CD14-positive monocyte (primary cell): Measurements from ENCODE around the gene EFHC1. TPM values are rescaled to one million over a fixed set of nuclear protein-coding genes. Genes with fewer than 3 reads are reported as not detected.

ENCODE experiments used
- DNase-seq, 3 donors: peaks; one replicate each; pipeline ENCODE4 v3.0.0-alpha.2; 2011 to 2022
- H2AFZ ChIP-seq: 2 replicates; pipeline ENCODE4 v1.6.0; 2012; ENCODE audit warnings: mild to moderate bottlenecking, low read depth, low read length, inconsistent platforms; ENCODE audit not compliant: insufficient read depth, poor library complexity, severe bottlenecking
- H3K27ac ChIP-seq, 2 donors: 1 replicate in 1 of 2; 2 replicates in 1 of 2; pipeline ENCODE4 v1.5.1; 2012 to 2013; ENCODE audit warnings: low read length in 2 of 2, control low read depth in 1 of 2, inconsistent platforms in 1 of 2, low read depth in 1 of 2, mild to moderate bottlenecking in 1 of 2
- H3K27me3 ChIP-seq, 2 donors: one replicate each; pipeline versions ENCODE4 v1.6.0 to v1.6.1; 2011 to 2013; ENCODE audit warnings: low read length in 2 of 2; ENCODE audit not compliant: control insufficient read depth in 2 of 2, insufficient read depth in 2 of 2
- H3K36me3 ChIP-seq, 2 donors: replicated peaks in 1 of 2; 1 replicate in 1 of 2; 2 replicates in 1 of 2; pipeline versions ENCODE4 v1.5.1 to v1.6.1; 2012 to 2013; ENCODE audit warnings: low read length in 2 of 2, control low read depth in 1 of 2, inconsistent platforms in 1 of 2, mild to moderate bottlenecking in 1 of 2; ENCODE audit not compliant: insufficient read depth in 2 of 2, control insufficient read depth in 1 of 2
- H3K4me1 ChIP-seq, 2 donors: 1 replicate in 1 of 2; 2 replicates in 1 of 2; pipeline versions ENCODE4 v1.5.1 to v1.6.1; 2012 to 2013; ENCODE audit warnings: low read length in 2 of 2, control low read depth in 1 of 2, inconsistent platforms in 1 of 2, mild to moderate bottlenecking in 1 of 2, moderate library complexity in 1 of 2; ENCODE audit not compliant: insufficient read depth in 2 of 2, control insufficient read depth in 1 of 2
- H3K4me2 ChIP-seq: replicated peaks from 2 replicates; pipeline ENCODE3; 2012; ENCODE audit warnings: low read length, moderate library complexity, mild to moderate bottlenecking; ENCODE audit not compliant: poor library complexity, severe bottlenecking; ENCODE audit errors: extremely low read depth
- H3K4me3 ChIP-seq, 3 experiments: fragments of 200-600 bp in 1 of 3; sonication (generic) in 1 of 3; replicated peaks in 1 of 3; 1 replicate in 2 of 3; 2 replicates in 1 of 3; pipeline ENCODE4 v1.5.1; 2011 to 2013; ENCODE audit warnings: low read length in 3 of 3, mild to moderate bottlenecking in 3 of 3, control low read depth in 2 of 3, low read depth in 2 of 3, inconsistent platforms in 1 of 3, moderate library complexity in 1 of 3
- H3K79me2 ChIP-seq: 2 replicates; pipeline ENCODE4 v1.6.0; 2012; ENCODE audit warnings: mild to moderate bottlenecking, control low read depth, inconsistent platforms, low read length, moderate library complexity; ENCODE audit not compliant: insufficient read depth
- H3K9ac ChIP-seq: 2 replicates; pipeline ENCODE4 v1.6.0; 2017; ENCODE audit warnings: low read length, mild to moderate bottlenecking; ENCODE audit not compliant: insufficient read depth, poor library complexity, severe bottlenecking
- H3K9me3 ChIP-seq, 2 donors: replicated peaks in 1 of 2; 1 replicate in 1 of 2; 2 replicates in 1 of 2; pipeline versions ENCODE4 v1.5.1 to v1.6.1; 2012 to 2013; ENCODE audit warnings: low read length in 2 of 2, control low read depth in 1 of 2; ENCODE audit not compliant: control insufficient read depth in 1 of 2, insufficient read depth in 1 of 2
- H4K20me1 ChIP-seq: 2 replicates; pipeline ENCODE4 v1.6.0; 2012; ENCODE audit warnings: mild to moderate bottlenecking, low read length, control low read depth, moderate library complexity; ENCODE audit not compliant: insufficient read depth
- H3K27ac Mint-ChIP-seq, 7 donors: one replicate each; pipeline ENCODE4 v1.8.0; 2020; ENCODE audit warnings: mild to moderate bottlenecking in 7 of 7, mixed read lengths in 7 of 7, moderate library complexity in 6 of 7, inconsistent platforms in 2 of 7
- H3K27me3 Mint-ChIP-seq, 3 donors: one replicate each; pipeline ENCODE4 v1.8.0; 2021 to 2022; ENCODE audit warnings: low read depth in 3 of 3, mild to moderate bottlenecking in 3 of 3, mixed read lengths in 3 of 3, moderate library complexity in 3 of 3, inconsistent platforms in 1 of 3
- H3K36me3 Mint-ChIP-seq, 2 donors: one replicate each; pipeline ENCODE4 v1.8.0; 2020; ENCODE audit warnings: mixed read lengths in 2 of 2, inconsistent platforms in 1 of 2, mild to moderate bottlenecking in 1 of 2
- H3K4me1 Mint-ChIP-seq: one replicate; pipeline ENCODE4 v1.8.0; 2020; ENCODE audit warnings: mild to moderate bottlenecking, mixed read lengths
- H3K4me3 Mint-ChIP-seq, 2 donors: one replicate each; pipeline ENCODE4 v1.8.0; 2020; ENCODE audit warnings: mild to moderate bottlenecking in 2 of 2, mixed read lengths in 2 of 2, moderate library complexity in 1 of 2
- H3K9me3 Mint-ChIP-seq, 7 donors: one replicate each; pipeline ENCODE4 v1.8.0; 2020 to 2022; ENCODE audit warnings: mixed read lengths in 7 of 7, mild to moderate bottlenecking in 6 of 7, moderate library complexity in 6 of 7, inconsistent platforms in 2 of 7
- WGBS: methylation state at CpG from one replicate; pipeline ENCODE4 v1.1.5; 2013; ENCODE audit warnings: missing lambda C conversion rate; ENCODE audit not compliant: insufficient coverage; 5-methylcytosine and 5-hydroxymethylcytosine counted together
- intact Hi-C, 2 donors: fragments of 100-400 bp; cut with micrococcal nuclease; formaldehyde crosslinking; loops; one replicate each; pipeline versions ENCODE4 v1.15.0 to v1.15.1; 2023
- polyA plus RNA-seq, 3 donors: library from polyadenylated mRNA; depleted of rRNA in 1 of 3; unstranded in 2 of 3; stranded (reverse) in 1 of 3; fragments of 300-500 nt in 2 of 3; fragments of >200 nt in 1 of 3; fragmentation: Illumina TruSeq in 2 of 3; gene quantifications; 1 replicate in 2 of 3; 2 replicates in 1 of 3; pipeline ENCODE4 v1.2.3, GENCODE V29; 2012 to 2021
- TF ChIP-seq, protein P1 (sequence below): fragments of 200-600 bp; IDR thresholded peaks from one replicate; pipeline ENCODE4 v1.8.0; 2022; ENCODE audit warnings: antibody characterized with exemption, mild to moderate bottlenecking

Gene EFHC1
- polyA plus RNA-seq, 3 donors = 0.30 to 13.5 (median 2.3) TPM

DNA sequence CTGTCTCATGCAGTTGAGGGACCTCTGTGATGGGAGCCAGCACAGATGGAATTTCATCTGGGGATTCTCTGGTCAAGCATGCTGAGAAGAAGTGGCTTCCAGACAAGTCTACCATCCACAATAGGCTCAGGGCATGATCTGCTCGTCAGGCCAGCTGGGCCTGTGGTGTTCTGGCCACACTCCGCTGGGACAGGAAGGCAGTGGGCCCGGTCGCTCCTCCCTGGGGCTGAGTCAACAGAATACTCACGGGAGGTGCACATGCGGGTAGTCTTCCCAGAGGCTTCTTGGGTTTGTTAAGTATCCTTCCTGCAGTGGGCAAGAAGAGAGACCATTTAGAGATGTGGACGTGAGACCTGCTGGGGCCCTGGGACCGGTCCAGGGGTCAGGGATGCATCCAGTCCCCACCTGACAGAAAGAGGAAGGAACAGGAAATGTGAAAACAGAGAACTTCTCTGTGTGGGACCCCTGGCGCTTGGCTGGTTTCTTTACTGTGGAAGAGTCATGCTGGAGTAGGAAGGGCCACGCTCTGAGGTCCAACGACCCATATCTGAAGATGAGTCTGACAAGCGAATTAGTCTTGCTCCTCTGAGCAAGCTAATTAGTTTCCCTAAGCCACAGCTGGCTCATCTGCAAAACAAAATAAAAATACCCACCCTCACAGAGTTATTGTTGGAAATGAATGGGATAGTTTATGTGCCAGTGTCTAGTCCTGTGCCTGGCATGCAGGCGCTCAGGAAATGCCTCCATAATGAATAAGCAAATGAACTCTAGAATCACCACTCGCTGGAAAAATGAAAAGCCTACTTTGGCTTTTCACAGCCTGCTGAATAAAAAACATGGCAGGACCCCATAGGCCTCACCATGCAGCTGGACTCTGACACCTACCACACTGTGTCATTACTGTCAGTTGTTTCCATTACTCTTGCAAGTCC, 89.4 kb downstream of the EFHC1 start:
- TF ChIP-seq, protein P1, sequence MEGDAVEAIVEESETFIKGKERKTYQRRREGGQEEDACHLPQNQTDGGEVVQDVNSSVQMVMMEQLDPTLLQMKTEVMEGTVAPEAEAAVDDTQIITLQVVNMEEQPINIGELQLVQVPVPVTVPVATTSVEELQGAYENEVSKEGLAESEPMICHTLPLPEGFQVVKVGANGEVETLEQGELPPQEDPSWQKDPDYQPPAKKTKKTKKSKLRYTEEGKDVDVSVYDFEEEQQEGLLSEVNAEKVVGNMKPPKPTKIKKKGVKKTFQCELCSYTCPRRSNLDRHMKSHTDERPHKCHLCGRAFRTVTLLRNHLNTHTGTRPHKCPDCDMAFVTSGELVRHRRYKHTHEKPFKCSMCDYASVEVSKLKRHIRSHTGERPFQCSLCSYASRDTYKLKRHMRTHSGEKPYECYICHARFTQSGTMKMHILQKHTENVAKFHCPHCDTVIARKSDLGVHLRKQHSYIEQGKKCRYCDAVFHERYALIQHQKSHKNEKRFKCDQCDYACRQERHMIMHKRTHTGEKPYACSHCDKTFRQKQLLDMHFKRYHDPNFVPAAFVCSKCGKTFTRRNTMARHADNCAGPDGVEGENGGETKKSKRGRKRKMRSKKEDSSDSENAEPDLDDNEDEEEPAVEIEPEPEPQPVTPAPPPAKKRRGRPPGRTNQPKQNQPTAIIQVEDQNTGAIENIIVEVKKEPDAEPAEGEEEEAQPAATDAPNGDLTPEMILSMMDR = no peak
- 92% methylated on average over 10 of the region's 14 CpGs for WGBS
- Mint-ChIP-seq H3K36me3 (peaks cover 88% of the 10 kb centered on the region in 2 donors), H3K4me3 (no peak overlapping the region), H3K27ac (peak overlapping the region in 2 of 7 donors; percentile 12 to 37), H3K4me1 (peaks cover 30% of the 10 kb centered on the region), H3K27me3 (peaks cover 0 to 3% (median 2%) of the 10 kb centered on the region in 3 donors), H3K9me3 (peaks cover 0 to 3% (median 0%) of the 10 kb centered on the region in 7 donors)
- Histone ChIP-seq H3K27ac (no peak overlapping the region), H3K27me3 (no peaks in the 10 kb centered on the region), H3K9ac (no peak overlapping the region), H3K36me3 (peaks cover 75 to 86% of the 10 kb centered on the region in 2 donors), H4K20me1 (no peaks in the 10 kb centered on the region), H3K4me2 (no peak overlapping the region), H2AFZ (no peak overlapping the region), H3K9me3 (peaks cover 0 to under 1% of the 10 kb centered on the region in 2 donors), H3K4me3 (no peak overlapping the region), H3K79me2 (no peaks in the 10 kb centered on the region), H3K4me1 (peaks cover 20 to 25% of the 10 kb centered on the region in 2 donors)
- no peak for DNase-seq
- intact Hi-C loops = no loop called here

DNA sequence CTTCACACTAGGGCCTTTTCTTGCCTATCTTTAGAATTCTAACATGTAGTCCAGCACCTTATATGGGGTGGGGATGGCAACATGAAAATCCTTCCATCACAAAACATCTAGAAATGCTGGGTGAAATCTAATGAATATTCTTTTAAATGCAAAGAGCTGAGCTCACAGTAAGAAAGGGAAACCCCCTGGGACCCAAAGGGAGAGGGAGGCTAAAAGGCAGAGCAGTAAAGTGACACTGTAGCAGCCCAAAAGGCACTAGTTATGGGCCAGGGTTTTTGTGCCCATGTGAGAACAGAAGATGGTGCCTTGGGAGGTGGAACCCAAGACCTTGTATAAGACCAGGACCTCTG, 90.0 kb downstream of the EFHC1 start:
- Histone ChIP-seq H3K9me3 (no peaks in the 10 kb centered on the region), H3K4me1 (peaks cover 13 to 18% of the 10 kb centered on the region in 2 donors), H3K9ac (no peak overlapping the region), H3K79me2 (no peaks in the 10 kb centered on the region), H4K20me1 (no peaks in the 10 kb centered on the region), H3K4me3 (no peak overlapping the region), H3K27me3 (no peaks in the 10 kb centered on the region), H2AFZ (no peak overlapping the region), H3K4me2 (no peak overlapping the region), H3K36me3 (peaks cover 81 to 92% of the 10 kb centered on the region in 2 donors), H3K27ac (no peak overlapping the region)
- peaks cover 88 to 89% of the 10 kb centered on the region in 2 donors for H3K36me3 Mint-ChIP-seq
- no peak overlapping the region for H3K4me3 Mint-ChIP-seq
- H3K9me3 Mint-ChIP-seq = peaks cover 0 to 2% (median 0%) of the 10 kb centered on the region in 7 donors
- H3K27me3 Mint-ChIP-seq = peaks cover 0 to 2% (median 2%) of the 10 kb centered on the region in 3 donors
- peaks cover 29% of the 10 kb centered on the region for H3K4me1 Mint-ChIP-seq
- TF ChIP-seq, protein P1 = no peak
- no peak for DNase-seq
- intact Hi-C loops = no loop called here
- H3K27ac Mint-ChIP-seq = peak overlapping the region in 2 of 7 donors; percentile 41 to 73
